T-helper 1 cell (primary cell): ENCODE measurements around the gene C16orf46.
"Not testable (repeated sequence)": the region's sequence is repeated elsewhere in the genome, so short reads cannot be mapped to it uniquely, and the experiment has no call there.

Source experiments
- DNase-seq, 5 donors: peaks; one replicate each; pipeline ENCODE4 v3.0.0-alpha.2; 2012 to 2020
- total RNA-seq, 4 donors: gene quantifications; one replicate each; lab custom pipeline; 2026; lab: John Stamatoyannopoulos, UW

The C16orf46 gene, protein sequence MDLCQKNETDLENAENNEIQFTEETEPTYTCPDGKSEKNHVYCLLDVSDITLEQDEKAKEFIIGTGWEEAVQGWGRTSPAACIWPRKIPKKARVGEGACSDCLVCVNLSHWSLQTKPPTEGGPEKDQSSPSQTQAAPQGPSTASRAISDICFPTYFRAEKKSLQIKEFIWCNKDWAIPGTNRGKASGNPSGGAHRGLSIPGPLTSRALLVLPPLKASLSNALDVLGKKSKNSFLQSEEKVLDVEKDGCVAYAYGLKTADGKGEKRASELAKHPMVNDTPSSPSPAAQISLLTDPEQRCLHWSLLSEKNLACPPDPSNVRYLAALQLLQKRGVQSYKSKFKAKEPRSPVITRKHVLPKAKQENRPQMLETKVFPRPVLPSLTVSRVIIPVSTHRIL
- total RNA-seq = 0.12 to 1.6 (median 0.31) reads per million in 4 donors

DNA sequence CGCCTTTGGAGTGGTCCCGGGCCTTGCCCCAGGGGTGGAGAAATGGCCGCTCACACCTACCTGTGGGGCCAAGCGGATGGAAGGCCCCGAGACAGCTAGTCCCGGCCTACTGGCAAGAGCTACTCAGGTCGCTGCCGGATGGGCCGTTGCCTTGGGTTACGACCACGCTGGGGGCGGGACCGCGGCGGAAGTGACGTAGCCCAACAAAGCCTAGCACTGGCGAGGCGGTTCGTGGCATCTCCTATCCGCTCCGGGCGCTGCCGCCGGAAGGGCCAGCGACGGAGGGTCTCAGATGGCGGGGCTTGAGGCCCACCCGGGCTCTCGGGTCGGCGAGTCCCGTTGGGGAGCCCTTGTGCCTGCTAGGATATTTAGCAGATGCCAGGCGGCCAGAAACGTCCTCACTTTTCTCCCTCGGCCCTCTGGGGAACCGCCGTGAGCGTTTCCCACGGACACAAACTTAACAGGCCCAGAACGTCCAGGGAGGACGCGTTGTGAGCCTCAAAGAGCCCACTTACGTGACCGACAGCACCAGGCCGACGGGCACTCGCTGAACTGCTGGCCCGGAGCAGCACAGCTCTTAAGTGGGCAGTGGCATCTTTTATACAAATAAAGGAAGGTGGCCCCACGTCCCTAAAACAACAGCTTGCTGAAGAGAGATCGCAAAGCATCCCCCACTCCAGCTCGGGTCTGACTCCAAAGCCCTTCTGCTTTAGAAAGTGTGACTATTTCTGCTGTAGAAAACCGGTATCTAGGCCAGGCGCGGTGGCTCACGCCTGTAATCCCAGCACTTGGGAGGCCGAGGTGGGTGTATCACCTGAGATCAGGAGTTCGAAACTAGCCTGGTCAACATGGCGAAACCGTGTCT, at the start of gene C16orf46:
Gene C16orf46 (minus strand): TSS at position 163 of the 865 bp plus-strand sequence. CDS start 13,283 bp downstream, outside the sequence.
- peak; percentile 85 to 97 (median 90) for DNase-seq

GRCh38 chr16:81123092-81123852, 46.2 kb upstream of the C16orf46 start:
- no peak for DNase-seq

DNA sequence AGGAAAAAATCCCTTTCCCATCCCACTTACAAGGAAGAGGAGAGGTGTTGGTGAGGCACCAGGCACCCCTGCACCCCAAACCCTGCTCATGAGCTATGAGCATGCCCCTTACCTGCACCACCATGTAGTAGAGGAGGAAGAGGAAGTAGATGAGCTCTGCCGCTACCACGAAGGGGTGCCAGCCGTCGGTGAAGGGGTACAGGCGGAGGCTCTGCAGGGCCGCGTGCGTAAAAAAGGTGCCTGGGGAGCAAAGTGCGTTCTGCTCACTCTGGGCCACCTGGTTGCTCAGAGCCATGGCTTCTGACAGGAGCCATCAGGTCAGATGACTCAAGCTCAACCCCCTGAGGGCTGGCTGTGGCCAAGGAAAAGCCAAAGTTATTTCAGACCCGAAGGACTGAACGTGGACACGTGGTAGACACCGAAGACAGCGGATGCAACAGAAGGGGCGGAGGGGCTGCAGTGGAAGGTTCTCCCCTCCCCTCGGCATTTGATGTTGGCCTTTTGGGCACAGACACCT, 44.5 kb upstream of the C16orf46 start:
- DNase-seq = no peak

GRCh38 chr16:81117436-81117835, 40.4 kb upstream of the C16orf46 start:
- no peak for DNase-seq

- no peak for DNase-seq
These were observed 39.2 kb upstream of the C16orf46 start for GRCh38 chr16:81116285-81116684.

DNA sequence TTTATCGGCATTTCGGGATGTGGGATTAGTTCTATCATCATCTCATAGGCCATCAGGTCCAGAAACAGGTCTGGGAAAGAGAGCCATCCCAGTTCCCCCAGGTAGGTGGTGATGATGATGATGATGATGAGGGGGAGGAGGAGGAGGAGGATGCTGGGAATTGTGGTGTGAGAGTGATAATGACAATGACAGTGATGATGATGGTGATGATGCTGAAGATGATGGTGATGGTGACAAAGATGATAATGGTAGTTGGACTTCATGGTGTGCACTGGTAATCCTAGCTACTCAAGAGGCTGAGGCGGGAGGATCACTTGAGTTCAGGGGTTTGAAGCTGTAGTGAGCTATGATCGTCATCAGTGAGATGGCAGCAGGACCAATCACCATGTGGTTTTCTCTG, 35.4 kb upstream of the C16orf46 start:
- DNase-seq = no peak

DNA sequence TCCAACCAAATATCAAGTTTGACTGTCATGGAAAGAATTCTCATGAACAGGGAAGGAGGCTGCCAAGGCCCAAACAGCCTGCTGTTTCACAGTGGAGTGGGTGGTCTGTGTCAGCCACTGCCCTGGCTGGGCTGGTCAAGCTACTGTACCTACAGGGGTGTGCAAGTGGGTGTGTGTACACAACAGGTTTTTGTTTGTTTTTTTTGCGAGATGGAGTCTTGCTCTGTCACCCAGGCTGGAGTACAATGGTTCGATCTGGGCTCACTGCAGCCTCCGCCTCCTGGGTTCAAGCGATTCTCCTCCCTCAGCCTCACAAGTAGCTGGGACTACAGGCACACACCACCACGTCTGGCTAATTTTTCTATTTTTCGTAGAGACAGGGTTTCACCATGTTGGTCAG, 32.2 kb upstream of the C16orf46 start:
- DNase-seq = not testable (repeated sequence)

GRCh38 chr16:81107511-81107910, 30.5 kb upstream of the C16orf46 start:
- DNase-seq = no peak

GRCh38 chr16:81106826-81107503, 29.9 kb upstream of the C16orf46 start:
- no peak for DNase-seq

GRCh38 chr16:81105946-81106345, 28.9 kb upstream of the C16orf46 start:
- DNase-seq = no peak

GRCh38 chr16:81101702-81102101, 24.7 kb upstream of the C16orf46 start:
- DNase-seq = no peak

- no peak for DNase-seq
These were observed 22.9 kb upstream of the C16orf46 start for GRCh38 chr16:81099958-81100357.

- no peak for DNase-seq
These were observed 20.2 kb upstream of the C16orf46 start for GRCh38 chr16:81097230-81097629.

DNA sequence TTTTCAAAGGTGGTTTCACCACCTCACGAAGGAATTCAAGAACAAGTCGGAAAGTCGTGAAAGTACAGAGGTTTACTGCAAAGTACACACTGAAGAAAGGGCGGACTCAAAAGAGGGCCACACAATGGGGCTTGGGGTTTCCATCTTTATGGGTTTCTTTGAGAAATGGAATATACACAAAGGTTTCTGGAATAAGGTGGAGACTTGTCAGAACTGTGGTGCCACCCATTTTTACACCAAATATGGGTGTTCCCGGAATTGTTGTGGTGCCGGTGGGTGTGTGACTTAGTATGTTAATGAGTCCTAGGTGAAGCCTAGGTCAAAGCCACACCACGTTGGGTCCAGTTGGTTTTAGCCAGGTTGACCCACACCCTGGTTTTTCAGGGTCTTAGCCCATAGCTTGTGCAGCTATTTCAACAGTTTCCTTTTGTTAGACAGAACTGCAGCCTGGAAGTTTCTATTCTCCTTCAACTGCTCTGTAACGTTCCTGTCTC, 19.7 kb upstream of the C16orf46 start:
- no peak for DNase-seq

DNA sequence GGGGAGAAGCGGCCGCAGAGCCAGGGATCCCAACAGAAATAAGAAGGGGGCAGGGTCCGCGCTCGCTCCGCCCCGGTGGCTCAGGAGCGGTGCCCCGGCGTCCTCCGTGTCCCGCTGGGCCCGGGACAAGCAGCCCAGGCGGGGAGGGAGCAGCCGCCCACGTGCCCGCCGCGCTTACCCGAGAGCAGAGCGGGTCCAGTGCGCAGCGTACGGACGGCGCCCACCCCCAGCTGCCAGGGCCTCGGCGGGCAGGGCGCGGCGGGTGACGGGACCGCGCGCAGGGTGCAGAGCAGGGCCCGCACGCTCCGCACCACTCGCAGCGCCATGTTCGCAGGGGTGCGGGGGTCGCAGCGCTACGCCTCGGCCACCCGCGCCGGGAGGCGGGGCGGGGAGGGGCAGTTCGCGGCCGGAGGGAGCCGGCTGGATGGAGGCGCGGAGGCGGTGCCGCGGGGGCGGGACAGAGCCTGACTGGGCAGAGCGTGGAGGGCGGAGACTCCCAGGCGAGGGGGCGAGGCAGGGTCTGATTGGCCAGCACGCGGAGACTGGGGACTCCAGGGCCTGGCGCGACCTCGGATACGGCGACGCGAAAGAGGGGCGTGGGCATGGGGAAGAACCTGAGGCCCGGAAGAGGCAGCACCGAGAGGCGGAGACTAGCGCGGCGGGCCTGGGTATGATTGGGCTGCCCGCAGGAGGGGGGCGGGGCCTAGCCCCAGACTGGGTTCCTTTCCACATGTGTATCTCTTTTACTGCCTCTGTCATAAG, 19.1 kb upstream of the C16orf46 start, which contains the start of gene GCSH:
Gene GCSH (minus strand): TSS at position 443 of the 762 bp plus-strand sequence. CDS start 117 bp downstream, at position 326.
- peak; percentile 97 to 99 (median 99) for DNase-seq

DNA sequence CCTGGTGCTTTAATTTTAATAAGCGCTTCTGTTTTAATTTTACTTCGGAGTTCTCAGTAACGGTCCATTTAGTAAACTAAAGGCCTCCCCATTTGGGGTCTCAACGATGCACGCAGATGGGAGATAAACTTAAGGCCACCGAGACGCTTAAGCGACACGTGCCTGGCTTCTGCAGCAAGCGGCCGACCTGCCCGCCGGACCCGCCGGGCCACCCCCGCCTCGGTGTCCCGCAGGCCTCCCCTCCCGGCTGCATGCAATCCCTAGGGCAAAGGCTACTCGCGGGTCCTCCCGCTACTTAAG, 18.6 kb upstream of the C16orf46 start:
- DNase-seq = no peak

GRCh38 chr16:81094771-81095251, 17.8 kb upstream of the C16orf46 start:
- no peak for DNase-seq

- no peak for DNase-seq
These were observed 11.8 kb upstream of the C16orf46 start for GRCh38 chr16:81088836-81089235.

GRCh38 chr16:81081014-81081413, 4.0 kb upstream of the C16orf46 start:
- DNase-seq = no peak

- no peak for DNase-seq
These were observed 3.2 kb upstream of the C16orf46 start for GRCh38 chr16:81080233-81080632.

GRCh38 chr16:81076566-81077075, 417 bp downstream of the C16orf46 start:
- DNase-seq = peak; percentile 84 to 94 (median 88)
